ENCODE results near the gene PCNX2. TPM values are rescaled to one million over a fixed set of nuclear protein-coding genes. Genes with fewer than 3 reads are reported as not detected.

PCNX2 gene
- total and polyA plus RNA-seq, 2 donors (not counting 3 experiments of a cell fraction or from before 2014, with no cell fraction given) = 6.6 to 11.0 TPM

DNA sequence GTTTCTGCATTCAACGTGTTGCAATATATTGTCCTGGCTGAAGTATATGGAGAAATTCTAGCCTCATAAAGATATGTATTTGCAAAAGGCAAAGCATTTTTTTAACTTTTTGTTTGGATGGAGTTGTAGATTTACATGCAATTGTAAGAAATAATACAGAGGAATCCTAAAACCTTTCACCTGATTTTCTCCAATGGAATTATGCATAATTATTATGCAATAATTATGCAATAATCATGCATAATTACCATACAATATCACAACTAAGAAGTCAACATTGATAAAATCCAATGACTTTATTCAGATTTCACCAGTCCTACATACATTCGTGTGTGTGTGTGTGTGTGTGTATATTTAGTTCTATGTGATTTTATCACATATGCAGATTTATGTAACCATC lies 24.5 kb upstream of the PCNX2 start:
- POLR2A ChIA-PET = no interaction called here
- Histone ChIP-seq H3K4me3 (replicated peaks in 1 of 3; ENCODE audit: insufficient read depth in 1 of 3, low read depth in 1 of 3, low read length in 3 of 3) (no peak overlapping the region), H3K79me2 (ENCODE audit: control insufficient read depth, insufficient read depth, low read length) (no peaks in the 10 kb centered on the region), H3K27ac (ENCODE audit: insufficient read depth, low read depth, low read length) (no peak overlapping the region), H3K27me3 (ENCODE audit: control insufficient read depth in 2 of 2, insufficient read depth in 2 of 2, low read length in 2 of 2) (peaks cover 3 to 6% of the 10 kb centered on the region in 2 experiments), H3K4me2 (ENCODE audit: insufficient read depth, low read length) (no peak overlapping the region), H3K9me1 (replicated peaks; ENCODE audit: control insufficient read depth, extremely low read depth, insufficient read depth, low read length) (no peaks in the 10 kb centered on the region), H3K36me3 (ENCODE audit: control insufficient read depth in 2 of 2, extremely low read depth in 1 of 2, insufficient read depth in 2 of 2, low read length in 2 of 2) (no peaks in the 10 kb centered on the region), H3K4me1 (ENCODE audit: control insufficient read depth, extremely low read depth, insufficient read depth, low read length) (no peaks in the 10 kb centered on the region), H4K20me1 (replicated peaks; ENCODE audit: control insufficient read depth, extremely low read depth, insufficient read depth, low read length) (no peaks in the 10 kb centered on the region), H2AFZ (ENCODE audit: low read depth, low read length) (no peak overlapping the region), H3K9ac (replicated peaks; ENCODE audit: extremely low read depth, insufficient read depth, low read length) (no peak overlapping the region), H3K9me3 (replicated peaks; ENCODE audit: control insufficient read depth, insufficient read depth, low read length) (no peaks in the 10 kb centered on the region)
- CTCF ChIA-PET = interaction anchor here (1.0 to 1.1 kb wide), 4 partner anchors 12 to 746 kb away, joined by 3 read pairs; no protein-coding TSS in a partner anchor
- intact Hi-C loops (cut with micrococcal nuclease) (no loop called here), dilution Hi-C loops (cut with MboI; ENCODE audit: extremely low pct_ligation_motif_present, low sequenced_read_pairs) (no loop called here)
- BruUV-seq (replicated peaks) = no TSS peak
- no peak for DNase-seq (ENCODE audit: low read depth, low spot score)
- TF ChIP-seq FOS (IDR thresholded peaks at IDR 0.05; ENCODE audit: borderline replicate concordance, insufficient read depth, low read length) (no peak), POLR2A (IDR thresholded peaks at IDR 0.05; ENCODE audit: low read depth, low read length) (no peak), POLR2AphosphoS5 (IDR thresholded peaks at IDR 0.05; ENCODE audit: insufficient read depth, low read depth, low read length) (no peak), JUN (IDR thresholded peaks at IDR 0.05; ENCODE audit: borderline replicate concordance, insufficient read depth, insufficient read length, low read depth) (no peak), EZH2 (IDR thresholded peaks at IDR 0.05; ENCODE audit: borderline replicate concordance, low read depth, low read length, severe bottlenecking) (no peak), GATA2 (IDR thresholded peaks at IDR 0.05; ENCODE audit: insufficient read depth, insufficient read length, low read depth, low read length) (no peak), MYC (IDR thresholded peaks at IDR 0.05; ENCODE audit: low read depth, low read length) (no peak), CTCF (IDR thresholded peaks at IDR 0.05; ENCODE audit: extremely low read depth in 1 of 2, insufficient read depth in 1 of 2, low read depth in 1 of 2, low read length in 2 of 2) (no peak)
- TF ChIP-seq, protein P1, sequence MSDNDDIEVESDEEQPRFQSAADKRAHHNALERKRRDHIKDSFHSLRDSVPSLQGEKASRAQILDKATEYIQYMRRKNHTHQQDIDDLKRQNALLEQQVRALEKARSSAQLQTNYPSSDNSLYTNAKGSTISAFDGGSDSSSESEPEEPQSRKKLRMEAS (IDR thresholded peaks at IDR 0.05; ENCODE audit: insufficient read depth, insufficient read length) = no peak
- no peak for FAIRE-seq
